Ureter (tissue), 1 donor: ENCODE data around the gene LPCAT1. TPM values are rescaled to one million over a fixed set of nuclear protein-coding genes. Genes with fewer than 3 reads are reported as not detected.
"Not testable (repeated sequence)": the region's sequence is repeated elsewhere in the genome, so short reads cannot be mapped to it uniquely, and the experiment has no call there.

Experiments used
- DNase-seq: peaks from one replicate; pipeline ENCODE4 v3.0.0-alpha.2; 2020; ENCODE audit warnings: low spot score
- total RNA-seq: library from RNA; stranded (reverse); gene quantifications from one replicate; pipeline ENCODE4 v1.2.4, GENCODE V29; 2023
- donor health status: DM: yes; HTN: yes; CAD: no.

LPCAT1 gene
- total RNA-seq, 1 donor from 2014 or later: 48.0 TPM

DNA sequence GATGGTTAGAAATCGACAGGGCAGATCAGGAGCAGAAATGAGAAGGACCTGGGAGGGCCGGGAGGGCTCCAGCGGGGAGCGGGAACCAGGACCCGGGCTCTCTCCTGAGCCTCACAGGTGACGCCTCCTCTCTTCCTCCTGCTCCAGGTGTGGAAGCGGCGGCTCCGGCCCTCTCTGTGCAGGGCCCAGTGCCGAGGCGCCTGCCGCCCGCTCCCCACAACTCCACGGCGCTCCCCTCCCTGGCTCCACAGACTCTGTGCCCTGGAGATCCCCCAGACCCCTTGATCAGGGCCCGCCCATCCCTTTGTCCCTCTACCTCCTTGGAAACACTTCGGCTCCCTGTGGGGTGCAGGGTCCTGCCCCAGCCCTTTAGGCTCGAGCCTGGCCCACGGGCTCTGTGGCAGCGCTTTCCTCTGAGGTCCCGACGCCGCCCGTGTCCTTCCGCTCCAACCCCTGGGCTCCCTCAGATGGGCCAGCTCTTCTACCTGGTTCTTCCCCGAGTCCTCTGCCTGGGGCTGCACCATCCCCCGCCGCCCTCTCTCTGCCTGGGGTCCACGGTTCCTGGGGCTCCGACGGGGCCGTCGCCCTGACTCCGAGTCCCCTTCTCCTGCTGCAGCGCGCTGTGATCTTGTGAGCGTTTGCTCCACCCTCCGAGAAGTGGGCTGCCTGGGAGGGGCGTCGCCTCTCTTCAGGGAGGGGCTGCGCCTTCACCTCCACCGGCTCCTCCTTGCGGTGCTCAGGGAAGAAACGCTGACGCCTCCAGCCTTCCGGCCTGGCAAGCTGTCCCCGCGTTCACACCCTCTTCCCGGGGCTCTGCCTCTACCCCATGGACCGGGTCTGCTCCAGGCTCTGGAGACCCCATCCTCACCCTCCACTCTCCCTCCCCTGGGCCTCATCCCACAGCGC, 56.2 kb downstream of the LPCAT1 start:
- DNase-seq: no peak

DNA sequence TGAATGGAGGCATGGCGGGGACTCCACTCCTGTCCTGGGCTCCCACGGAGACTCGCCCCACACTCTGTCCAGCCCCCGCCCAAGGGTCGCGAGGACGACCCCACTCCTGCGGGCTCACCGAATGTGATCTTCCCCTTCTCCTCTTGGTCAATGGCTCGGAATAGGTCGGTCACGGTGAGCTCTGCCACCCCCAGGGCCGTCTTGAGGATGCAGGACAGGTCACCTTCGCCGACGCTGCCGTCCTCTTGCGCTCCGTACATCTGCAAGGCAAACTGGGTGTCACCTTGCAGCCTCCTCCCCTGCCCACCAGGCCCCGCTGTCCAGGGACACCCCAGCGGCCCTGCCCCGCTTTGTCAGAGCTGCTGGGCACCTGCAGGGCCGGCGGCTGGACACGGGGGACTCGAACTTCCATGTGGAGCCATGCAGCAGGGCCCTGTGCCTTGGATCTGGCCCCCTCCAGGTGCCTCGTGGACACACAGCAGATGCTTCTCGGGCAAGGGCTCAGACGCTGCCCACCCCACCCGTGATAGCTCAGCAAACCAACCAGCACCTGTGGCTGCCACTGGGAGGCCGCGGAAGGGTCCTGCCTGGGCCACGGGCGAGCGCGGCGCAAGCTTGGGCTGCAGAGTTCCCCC, 57.0 kb downstream of the LPCAT1 start:
- DNase-seq: no peak

- DNase-seq: no peak
These were observed 57.7 kb downstream of the LPCAT1 start for GRCh38 chr5:1465966-1466471.

GRCh38 chr5:1465117-1465516, 58.6 kb downstream of the LPCAT1 start:
- DNase-seq: no peak

DNA sequence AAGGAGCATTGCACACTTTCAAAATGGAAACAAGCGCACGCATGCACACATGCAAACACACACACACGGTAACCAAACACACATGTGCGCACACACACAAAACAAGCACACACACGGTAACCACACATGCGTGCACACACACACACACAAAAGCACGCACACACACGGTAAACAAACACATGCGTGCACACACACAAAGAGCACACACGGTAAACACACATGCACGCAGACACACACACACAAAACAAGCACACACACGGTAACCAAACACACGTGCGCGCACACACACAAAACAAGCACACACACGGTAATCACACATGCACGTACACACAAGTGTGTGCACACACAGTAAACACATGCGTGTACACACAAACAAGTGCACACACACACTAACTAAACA, 59.2 kb downstream of the LPCAT1 start:
- DNase-seq: no peak

GRCh38 chr5:1464096-1464446, 59.7 kb downstream of the LPCAT1 start:
- no peak for DNase-seq

GRCh38 chr5:1463326-1464095, 60.2 kb downstream of the LPCAT1 start:
- DNase-seq: no peak

DNA sequence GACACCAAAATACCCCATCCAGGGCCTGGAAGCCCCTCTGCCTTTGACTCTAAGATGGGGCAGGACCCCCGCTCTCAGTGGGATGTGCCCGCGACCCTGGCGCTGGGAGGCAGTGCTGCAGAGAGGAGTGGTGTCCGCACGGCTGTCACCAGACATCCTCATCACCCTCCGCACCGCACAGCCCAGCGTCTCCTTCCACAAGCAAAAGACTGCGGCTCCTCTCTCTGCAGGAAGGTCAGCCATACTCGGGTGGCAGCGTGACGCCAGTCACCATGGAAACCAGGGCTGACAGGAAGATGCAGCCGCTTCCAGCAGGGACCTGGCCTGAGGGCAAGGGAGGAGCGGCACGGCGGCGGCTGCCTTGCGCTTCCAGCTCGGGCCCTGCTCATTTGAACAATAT, 61.4 kb downstream of the LPCAT1 start:
- no peak for DNase-seq

DNA sequence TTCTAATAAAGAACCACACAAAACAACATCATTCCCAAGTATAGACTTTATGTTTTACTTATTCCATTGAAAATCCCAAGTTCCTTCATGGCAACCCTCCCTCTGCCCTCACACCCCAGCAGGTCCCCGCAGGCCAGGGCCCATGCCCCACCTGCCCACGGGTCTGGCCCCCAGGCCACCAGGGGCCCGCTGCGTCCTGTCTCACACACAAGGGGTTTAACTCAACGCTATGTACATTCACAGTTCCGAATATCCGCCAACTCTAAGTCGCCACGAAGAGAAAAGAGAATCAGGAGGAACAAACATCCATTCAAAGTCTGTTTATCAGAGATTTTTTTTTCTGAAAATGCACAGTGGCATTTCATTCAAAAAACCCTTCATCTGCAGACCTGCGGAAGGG, 62.4 kb downstream of the LPCAT1 start:
- no peak for DNase-seq

GRCh38 chr5:1460054-1460682, 63.6 kb downstream of the LPCAT1 start:
- DNase-seq: no peak

DNA sequence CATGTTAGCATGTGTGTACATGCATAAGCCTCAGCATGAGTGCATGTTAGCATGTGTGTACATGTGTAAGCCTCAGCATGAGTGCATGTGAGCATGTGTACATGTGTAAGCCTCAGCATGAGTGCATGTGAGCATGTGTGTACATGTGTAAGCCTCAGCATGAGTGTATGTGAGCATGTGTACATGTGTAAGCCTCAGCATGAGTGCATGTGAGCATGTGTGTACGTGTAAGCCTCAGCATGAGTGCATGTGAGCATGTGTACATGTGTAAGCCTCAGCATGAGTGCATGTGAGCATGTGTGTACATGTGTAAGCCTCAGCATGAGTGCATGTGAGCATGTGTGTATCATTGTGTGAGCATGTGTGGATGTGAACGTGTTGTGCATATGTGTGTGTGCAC, 64.3 kb downstream of the LPCAT1 start:
- DNase-seq: not testable (repeated sequence)

- not testable (repeated sequence) for DNase-seq
These were observed 67.5 kb downstream of the LPCAT1 start for GRCh38 chr5:1456110-1456881.

DNA sequence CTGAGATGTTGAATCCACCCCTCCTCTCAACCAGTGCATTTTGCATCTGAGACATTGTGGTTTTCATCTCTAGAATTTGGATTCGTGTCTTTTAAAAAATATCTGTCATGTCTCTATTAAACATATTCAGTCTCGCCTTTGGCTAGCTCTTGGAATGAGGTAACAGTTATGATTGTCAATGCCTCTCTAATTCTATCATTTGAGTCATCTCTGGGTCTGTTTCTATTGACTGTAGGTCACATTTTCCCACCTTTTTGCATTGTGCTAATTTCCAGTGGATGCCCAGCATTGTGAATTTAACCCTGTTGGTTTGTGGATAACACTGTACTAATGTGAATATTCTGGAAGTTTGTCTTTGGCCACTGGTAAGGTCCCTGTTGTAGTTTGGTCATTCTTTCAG, 70.1 kb downstream of the LPCAT1 start:
- DNase-seq: no peak

- no peak for DNase-seq
These were observed 74.6 kb downstream of the LPCAT1 start for GRCh38 chr5:1449081-1449630.

GRCh38 chr5:1448511-1449011, 75.2 kb downstream of the LPCAT1 start:
- DNase-seq: no peak

DNA sequence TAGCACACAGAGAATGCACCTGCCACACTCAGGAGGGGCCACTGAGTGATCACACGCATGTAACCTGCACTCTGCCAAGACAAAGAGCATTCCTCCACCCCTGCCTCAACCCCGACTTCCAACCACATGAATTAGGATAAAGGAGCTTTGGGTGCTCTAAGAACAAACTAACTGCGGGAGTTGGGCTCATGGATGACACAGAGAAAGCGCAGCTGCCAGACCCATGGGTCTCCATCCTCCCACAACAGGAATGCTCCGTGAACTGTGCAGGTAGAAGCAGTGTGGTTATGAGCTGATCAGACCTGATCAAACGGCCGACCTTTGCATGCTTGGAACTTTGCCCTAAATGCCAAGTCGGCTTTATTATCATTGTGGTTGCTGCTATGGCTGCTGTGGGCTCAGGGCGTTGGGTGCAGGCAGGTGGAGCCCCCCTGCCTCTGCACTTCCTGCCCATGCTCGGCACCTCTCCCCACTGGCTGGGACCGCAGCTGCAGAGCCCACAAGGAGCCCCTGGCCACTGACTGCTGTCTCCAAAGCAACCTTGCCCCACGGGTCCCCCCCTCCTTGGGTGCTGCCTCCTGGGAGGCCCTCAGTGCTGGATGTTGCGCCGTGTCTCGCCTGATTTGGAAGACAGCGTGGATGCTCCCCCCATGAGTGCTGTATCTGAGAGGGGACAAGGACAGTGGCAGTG, 75.9 kb downstream of the LPCAT1 start:
- no peak for DNase-seq

DNA sequence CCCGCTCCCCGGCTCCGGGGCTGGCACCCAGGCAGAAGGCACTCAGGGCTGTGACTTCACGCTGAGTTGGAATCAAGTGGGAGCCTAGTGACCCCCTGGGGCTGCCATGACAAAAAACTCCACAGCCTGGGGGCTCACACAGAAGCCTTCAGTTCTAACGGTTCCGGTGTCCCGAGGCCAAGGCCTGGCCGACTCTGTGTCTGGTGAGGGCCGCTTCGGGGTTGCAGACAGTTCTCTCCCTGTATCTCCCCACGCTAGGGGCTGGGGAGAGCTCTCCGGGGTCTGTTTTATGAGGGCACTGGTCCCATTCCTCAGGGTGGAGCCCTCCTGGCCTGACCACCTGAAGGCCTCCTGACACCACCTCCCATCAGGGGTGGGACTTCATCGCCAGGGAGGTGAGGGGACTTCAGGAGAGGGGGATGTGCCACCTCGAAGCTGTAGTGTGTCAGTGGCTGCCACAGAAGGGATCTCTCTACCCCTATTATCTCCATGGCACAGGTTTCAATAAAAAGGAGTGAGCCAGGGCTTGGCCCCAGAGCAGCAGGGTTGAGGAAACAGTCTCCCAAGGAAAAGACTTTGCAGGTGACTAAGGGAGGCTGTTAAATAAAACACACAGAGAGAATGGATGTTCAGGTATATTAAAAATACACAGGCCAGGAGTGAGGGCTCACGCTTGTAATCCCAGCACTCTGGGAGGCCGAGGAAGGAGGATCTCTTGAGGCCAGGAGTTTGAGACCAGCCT, 77.0 kb downstream of the LPCAT1 start:
- no peak for DNase-seq

- DNase-seq: no peak
These were observed 77.8 kb downstream of the LPCAT1 start for GRCh38 chr5:1445689-1446601.
